NCI-H1694 treated with DMSO at 0.1 percent for 48 hours (cell line): ENCODE measurements around the gene SFTPA2.
A peak's percentile ranks its signal among the peaks of the same experiment; 100 is the strongest.
"Not testable (repeated sequence)": the region's sequence is repeated elsewhere in the genome, so short reads cannot be mapped to it uniquely, and the experiment has no call there.

Source experiments
- DNase-seq: peaks from one replicate; lab custom pipeline; 2025; lab: John Stamatoyannopoulos, UW

Gene SFTPA2

DNA sequence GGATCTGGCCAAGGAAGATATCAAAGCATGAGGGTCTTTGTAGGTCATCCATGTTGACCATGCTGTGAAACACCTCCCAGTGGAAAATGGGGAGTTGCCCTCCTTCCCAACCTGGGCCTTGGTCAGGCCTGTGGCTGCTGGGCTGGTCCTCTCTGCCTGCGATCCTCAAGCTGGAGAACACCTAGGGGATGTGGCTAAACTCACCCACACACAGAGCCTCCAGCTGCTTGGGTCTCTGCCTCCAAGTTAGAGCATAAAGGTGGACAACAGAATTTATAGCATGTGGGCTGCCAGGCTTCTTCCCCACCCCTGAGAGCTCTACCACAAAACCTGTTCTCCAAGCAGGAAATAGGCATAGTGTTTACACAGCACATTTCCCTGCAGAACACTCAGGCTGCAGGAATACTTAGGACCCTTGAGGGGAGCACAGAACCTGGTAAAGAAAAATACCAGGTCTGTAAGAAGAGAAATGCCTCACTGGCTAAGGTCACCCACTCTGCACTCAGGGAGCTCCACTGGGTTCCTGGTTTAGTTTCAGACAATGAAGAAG lies at the start of gene SFTPA2:
Gene SFTPA2, minus strand, starts transcription at position 248 of the 550 bp plus-strand sequence. CDS start 924 bp downstream, outside the sequence.
- DNase-seq: no peak

- no peak for DNase-seq
These were observed 48.5 kb upstream of the SFTPA2 start for GRCh38 chr10:79608505-79609375.

DNA sequence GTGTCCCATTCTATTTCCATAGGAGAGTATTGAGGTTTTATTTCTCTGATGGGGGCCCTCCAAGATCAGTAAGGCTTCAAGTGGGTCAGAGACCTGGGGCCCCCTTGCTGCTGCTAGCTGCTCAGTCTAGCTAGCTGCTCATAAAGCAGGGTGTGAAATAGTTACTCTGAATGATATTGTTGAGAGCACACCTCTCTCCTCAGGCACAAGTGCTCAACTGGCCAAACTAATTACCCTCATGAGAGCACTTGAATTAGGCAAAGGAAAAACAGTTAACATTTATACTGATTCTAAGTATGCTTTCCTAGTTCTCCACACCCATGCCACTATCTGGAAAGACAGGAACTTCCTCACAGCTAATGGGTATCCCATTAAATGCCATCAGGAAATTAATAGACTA lies 45.1 kb upstream of the SFTPA2 start:
- DNase-seq: no peak

GRCh38 chr10:79604294-79604693 lies 44.1 kb upstream of the SFTPA2 start:
- DNase-seq: no peak

DNA sequence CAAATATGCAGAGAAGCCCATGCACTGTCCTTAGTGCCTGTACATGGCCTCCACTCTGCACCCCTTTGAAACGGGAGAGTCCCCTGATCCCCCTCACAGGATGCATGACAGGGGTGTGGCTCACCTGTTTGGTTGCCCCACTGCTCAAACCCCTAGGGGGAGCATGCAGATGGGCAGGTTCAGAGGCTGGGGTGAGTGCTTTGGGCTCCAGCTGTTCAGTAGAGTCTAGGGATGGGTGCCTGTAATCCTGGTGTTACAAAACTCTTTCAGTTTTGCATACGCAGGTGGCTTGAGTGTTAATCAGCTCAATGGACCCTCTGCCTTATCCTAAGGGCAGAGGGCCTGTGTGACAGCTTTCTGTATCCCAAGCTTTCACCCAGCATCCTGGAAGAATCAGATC lies 42.7 kb upstream of the SFTPA2 start:
- DNase-seq: no peak

- no peak for DNase-seq
These were observed 41.7 kb upstream of the SFTPA2 start for GRCh38 chr10:79601939-79602338.

DNA sequence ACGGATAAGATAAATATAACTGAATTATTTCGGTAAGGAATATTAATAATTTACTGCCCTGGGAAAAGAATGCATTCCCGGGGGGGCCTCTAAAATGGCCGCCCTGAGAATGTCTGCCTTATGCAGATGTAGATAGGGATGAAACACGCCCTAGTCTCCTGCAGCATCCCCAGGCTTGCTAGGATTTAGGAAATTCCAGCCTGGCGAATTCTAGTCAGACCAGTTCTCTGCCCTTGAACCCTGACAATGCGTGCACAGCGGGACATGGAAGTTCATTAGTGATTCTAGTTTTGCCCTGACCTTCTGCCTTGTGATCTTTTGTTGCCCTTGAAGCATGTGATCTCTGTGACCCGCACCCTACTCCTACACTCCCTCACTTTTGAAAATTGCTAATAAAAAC lies 39.4 kb upstream of the SFTPA2 start:
- DNase-seq: not testable (repeated sequence)

GRCh38 chr10:79595510-79595909 lies 35.3 kb upstream of the SFTPA2 start:
- DNase-seq: no peak

- not testable (repeated sequence) for DNase-seq
These were observed 34.4 kb upstream of the SFTPA2 start for GRCh38 chr10:79594565-79594964.

GRCh38 chr10:79593377-79593776 lies 33.2 kb upstream of the SFTPA2 start:
- no peak for DNase-seq

DNA sequence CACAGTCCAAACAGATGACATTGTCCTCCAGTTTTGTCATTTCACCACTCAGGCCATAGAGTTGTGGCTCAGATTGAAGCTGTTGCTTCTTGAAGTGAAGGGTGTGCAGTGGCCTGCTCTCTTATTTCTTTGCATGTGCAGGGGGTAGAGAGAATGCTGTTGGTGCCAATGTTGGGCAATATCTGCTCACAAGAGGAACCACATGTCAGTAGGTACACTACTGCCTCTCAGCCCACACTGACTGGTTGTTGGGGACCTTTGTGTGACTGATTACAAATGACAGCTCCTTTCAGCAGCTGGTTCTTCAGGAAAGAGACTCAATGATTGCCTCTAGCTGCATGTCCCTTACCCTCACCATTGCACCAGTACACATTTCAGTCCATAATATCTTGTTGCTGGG lies 28.6 kb upstream of the SFTPA2 start:
- no peak for DNase-seq

DNA sequence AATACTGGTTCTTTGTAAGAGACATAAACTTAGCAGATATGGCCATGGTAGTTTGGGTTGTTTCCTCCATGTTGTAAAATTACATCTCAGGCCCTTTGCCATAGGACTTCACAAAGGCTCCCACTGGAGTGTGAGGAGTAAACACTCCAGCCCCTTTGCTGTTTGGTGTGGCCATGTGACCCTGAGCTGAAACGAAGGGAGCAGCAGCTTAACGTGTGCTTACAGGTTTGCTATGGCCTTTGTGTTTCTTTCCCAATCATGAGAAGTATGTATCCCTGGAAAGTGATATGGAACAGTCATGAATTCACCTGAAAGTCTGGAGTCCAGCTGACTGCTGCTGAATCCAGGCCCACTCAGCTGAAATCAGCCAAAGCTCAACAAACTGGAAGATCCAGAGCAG lies 26.7 kb upstream of the SFTPA2 start:
- DNase-seq: no peak

DNA sequence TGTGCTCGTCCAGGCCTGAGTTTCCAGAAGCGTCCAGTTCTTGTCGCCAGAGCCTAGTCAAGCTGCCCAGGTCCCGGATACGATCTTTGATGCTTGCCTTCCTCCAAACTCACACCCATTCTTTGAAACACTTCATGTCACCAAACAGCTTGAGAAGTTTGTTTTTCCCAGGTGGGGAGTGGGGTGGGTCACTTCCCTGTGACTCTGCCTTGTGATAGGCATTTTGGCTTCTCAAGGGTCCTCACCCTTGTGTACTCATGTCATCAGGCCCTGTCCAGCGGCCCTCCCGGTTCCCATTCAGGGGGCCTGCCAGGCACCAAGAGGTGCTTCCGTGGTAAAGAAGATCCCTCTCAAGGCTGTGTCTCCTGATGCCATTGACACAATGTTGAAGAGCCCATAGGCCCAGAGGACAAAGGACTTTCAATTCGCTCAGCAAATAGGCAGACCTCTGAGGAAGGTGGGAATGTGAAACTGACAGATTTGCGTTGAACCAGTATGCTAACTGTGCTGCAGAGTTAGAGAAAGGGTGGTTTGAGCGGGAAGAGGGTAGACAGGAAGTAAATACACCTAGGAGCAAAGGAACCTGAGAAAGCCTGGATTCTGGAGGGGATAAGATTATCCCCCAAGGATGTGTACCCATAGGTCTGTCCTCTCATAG lies 25.8 kb upstream of the SFTPA2 start:
- DNase-seq: no peak

GRCh38 chr10:79583488-79584024 lies 23.3 kb upstream of the SFTPA2 start:
- no peak for DNase-seq

DNA sequence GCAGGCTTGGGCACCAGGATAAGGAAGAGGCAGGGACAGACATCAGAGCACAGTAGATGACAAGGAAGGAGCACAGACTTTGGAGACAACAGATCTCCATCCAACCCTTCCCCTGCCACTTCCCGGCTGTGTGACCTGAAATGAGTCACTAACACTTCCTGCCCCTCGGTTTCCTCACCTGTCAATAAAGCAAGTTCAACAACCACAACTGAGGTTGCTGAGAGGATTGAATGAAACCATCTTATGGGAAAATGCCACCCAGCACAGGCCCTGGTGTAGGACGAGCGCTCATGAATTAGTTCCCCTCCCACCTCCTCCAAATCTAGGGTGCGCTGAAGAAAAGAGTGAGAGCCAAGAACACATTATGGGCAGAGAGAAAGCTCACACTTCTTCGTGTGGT lies 22.7 kb upstream of the SFTPA2 start:
- not testable (repeated sequence) for DNase-seq

DNA sequence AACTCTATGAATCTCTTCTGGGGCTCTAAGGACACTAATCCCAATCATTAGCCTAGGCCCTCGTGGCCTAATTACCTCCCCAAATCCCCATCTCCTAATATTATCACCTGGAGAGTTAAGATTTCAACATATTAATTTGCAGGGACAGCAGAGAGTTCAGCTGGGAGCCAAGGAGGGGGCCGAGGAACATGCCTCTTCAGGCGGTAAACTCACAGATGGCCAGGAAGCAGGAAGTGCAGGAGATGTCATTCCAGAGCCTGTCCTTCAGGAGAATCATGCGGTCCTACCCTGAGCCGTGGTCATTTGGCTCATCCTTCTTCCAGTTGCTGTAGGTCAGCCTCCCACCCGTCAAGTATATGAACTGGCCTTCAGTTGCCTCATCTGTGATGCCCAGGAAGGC lies 21.9 kb upstream of the SFTPA2 start:
- DNase-seq: no peak

DNA sequence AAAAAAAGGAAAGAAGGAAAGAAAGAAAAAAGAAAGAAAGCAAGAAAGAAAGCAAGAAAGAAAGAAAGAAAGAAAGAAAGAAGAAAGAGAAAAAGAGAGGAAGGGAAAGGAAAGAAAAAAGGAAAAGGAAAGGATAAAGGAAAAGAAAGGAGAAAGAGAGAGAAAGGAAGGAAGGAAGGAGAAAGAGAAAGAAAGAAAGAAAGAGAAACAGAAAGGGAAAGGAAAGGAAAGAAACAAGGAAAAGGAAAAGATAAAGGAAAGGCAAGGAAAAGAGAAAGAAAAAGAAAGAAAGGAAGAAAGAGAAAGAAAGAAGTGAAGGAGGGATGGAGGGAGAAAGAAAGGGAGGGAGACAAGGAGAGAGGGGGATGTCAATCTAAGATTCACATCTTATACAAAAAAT lies 20.8 kb upstream of the SFTPA2 start:
- no peak for DNase-seq

DNA sequence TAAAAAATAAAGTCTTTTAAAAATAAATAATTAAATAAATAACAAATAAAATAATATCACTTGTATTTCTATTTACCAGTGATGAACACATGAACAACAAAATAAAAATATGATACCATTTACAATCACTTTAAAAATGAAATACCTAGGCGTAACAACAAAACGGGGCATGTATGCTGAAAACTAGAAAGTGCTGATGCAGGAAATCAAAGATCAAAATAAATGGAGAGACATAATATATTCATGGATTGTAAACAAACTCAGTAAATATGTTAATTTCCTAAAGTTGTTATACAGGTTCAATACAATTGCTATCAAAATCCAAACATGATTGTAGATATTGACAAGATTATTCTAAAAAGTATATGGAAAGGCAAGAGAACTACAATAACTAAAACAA lies 19.2 kb upstream of the SFTPA2 start:
- DNase-seq: no peak

- not testable (repeated sequence) for DNase-seq
These were observed 10.4 kb upstream of the SFTPA2 start for GRCh38 chr10:79570624-79571023.

DNA sequence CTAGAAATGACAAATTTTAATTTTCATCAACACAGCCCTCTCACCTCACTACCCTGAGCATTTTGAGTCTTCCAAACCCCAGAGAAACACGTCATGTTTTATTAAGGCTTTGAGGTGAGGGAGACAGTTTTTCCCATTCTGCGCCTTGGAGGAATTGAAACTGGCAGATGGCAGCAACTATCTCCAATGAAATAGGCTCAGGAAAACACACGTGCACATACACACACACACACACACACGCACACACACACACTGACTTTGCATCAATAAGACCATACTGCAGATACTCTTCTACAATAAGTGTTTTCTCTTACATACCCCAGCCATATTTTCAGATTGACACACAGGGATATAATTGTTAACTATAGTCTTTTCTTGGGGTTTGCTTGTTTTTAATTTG lies 3.2 kb upstream of the SFTPA2 start:
- DNase-seq: no peak

GRCh38 chr10:79562135-79562756 lies 2.0 kb upstream of the SFTPA2 start:
- DNase-seq: peak; percentile 35

GRCh38 chr10:79561257-79561656 lies 1.1 kb upstream of the SFTPA2 start:
- DNase-seq: no peak
